GM23338 (cell line): ENCODE data around the gene GADL1. TPM values are rescaled to one million over a fixed set of nuclear protein-coding genes. Genes with fewer than 3 reads are reported as not detected.

ENCODE experiments used
- POLR2AphosphoS5 ChIP-seq: IDR thresholded peaks from 2 replicates; pipeline ENCODE4 v1.6.1; 2016; ENCODE audit warnings: antibody characterized with exemption, low read depth
- REST ChIP-seq: IDR thresholded peaks from one replicate; pipeline ENCODE4 v1.6.1; 2018; ENCODE audit warnings: antibody characterized with exemption; ENCODE audit not compliant: unreplicated experiment
- polyA plus RNA-seq: library from polyadenylated mRNA; unstranded; fragments of >200 nt; fragmentation: Nextera tagmentation; extraction: Ambion mirVana; gene quantifications from 2 replicates; pipeline ENCODE4 v1.2.1, GENCODE V29; 2016
- total RNA-seq: library from RNA; depleted of rRNA; stranded (reverse); fragments of >200 nt; shearing (Covaris generic); gene quantifications from 2 replicates; pipeline ENCODE4 v1.2.3, GENCODE V29; 2014
- TF ChIP-seq, protein P1 (sequence below): fragments of 250-450 bp; sonication (Bioruptor Pico); IDR thresholded peaks from 2 replicates; pipeline ENCODE4 v1.5.0; 2020; ENCODE audit warnings: mild to moderate bottlenecking, moderate library complexity
- TF ChIP-seq, protein P2 (sequence below): IDR thresholded peaks from 2 replicates; pipeline ENCODE4 v1.6.1; 2016; ENCODE audit warnings: antibody characterized with exemption

The GADL1 gene
- total and polyA plus RNA-seq, 2 experiments from 2014 or later, result 0.35 to 0.50 TPM

DNA sequence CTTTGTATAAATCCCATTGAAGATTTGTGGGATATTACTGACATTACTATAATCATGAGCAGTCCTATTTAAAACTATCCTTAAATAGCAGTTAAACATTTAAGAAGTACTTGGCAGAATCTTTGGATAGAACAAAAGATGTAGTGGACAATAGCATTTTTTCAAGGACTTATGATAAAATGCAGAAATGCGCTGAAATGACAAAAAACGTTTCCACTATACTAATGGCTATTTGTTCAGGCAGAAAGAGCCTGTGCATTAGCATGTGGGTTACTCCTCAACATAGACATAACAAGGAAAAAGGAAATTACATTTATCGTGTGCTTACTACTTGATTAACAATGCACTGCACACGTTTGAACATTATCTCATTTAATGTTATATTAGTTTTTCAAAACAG, 80.7 kb downstream of the GADL1 start (continued):
- TF ChIP-seq, protein P1, sequence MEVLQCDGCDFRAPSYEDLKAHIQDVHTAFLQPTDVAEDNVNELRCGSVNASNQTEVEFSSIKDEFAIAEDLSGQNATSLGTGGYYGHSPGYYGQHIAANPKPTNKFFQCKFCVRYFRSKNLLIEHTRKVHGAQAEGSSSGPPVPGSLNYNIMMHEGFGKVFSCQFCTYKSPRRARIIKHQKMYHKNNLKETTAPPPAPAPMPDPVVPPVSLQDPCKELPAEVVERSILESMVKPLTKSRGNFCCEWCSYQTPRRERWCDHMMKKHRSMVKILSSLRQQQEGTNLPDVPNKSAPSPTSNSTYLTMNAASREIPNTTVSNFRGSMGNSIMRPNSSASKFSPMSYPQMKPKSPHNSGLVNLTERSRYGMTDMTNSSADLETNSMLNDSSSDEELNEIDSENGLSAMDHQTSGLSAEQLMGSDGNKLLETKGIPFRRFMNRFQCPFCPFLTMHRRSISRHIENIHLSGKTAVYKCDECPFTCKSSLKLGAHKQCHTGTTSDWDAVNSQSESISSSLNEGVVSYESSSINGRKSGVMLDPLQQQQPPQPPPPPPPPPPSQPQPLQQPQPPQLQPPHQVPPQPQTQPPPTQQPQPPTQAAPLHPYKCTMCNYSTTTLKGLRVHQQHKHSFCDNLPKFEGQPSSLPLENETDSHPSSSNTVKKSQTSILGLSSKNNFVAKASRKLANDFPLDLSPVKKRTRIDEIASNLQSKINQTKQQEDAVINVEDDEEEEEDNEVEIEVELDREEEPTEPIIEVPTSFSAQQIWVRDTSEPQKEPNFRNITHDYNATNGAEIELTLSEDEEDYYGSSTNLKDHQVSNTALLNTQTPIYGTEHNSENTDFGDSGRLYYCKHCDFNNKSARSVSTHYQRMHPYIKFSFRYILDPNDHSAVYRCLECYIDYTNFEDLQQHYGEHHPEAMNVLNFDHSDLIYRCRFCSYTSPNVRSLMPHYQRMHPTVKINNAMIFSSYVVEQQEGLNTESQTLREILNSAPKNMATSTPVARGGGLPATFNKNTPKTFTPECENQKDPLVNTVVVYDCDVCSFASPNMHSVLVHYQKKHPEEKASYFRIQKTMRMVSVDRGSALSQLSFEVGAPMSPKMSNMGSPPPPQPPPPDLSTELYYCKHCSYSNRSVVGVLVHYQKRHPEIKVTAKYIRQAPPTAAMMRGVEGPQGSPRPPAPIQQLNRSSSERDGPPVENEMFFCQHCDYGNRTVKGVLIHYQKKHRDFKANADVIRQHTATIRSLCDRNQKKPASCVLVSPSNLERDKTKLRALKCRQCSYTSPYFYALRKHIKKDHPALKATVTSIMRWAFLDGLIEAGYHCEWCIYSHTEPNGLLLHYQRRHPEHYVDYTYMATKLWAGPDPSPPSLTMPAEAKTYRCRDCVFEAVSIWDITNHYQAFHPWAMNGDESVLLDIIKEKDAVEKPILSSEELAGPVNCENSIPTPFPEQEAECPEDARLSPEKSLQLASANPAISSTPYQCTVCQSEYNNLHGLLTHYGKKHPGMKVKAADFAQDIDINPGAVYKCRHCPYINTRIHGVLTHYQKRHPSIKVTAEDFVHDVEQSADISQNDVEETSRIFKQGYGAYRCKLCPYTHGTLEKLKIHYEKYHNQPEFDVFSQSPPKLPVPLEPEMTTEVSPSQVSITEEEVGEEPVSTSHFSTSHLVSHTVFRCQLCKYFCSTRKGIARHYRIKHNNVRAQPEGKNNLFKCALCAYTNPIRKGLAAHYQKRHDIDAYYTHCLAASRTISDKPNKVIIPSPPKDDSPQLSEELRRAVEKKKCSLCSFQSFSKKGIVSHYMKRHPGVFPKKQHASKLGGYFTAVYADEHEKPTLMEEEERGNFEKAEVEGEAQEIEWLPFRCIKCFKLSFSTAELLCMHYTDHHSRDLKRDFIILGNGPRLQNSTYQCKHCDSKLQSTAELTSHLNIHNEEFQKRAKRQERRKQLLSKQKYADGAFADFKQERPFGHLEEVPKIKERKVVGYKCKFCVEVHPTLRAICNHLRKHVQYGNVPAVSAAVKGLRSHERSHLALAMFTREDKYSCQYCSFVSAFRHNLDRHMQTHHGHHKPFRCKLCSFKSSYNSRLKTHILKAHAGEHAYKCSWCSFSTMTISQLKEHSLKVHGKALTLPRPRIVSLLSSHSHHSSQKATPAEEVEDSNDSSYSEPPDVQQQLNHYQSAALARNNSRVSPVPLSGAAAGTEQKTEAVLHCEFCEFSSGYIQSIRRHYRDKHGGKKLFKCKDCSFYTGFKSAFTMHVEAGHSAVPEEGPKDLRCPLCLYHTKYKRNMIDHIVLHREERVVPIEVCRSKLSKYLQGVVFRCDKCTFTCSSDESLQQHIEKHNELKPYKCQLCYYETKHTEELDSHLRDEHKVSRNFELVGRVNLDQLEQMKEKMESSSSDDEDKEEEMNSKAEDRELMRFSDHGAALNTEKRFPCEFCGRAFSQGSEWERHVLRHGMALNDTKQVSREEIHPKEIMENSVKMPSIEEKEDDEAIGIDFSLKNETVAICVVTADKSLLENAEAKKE (CRISPR knock-in tag), result no peak
- TF ChIP-seq, protein P2, sequence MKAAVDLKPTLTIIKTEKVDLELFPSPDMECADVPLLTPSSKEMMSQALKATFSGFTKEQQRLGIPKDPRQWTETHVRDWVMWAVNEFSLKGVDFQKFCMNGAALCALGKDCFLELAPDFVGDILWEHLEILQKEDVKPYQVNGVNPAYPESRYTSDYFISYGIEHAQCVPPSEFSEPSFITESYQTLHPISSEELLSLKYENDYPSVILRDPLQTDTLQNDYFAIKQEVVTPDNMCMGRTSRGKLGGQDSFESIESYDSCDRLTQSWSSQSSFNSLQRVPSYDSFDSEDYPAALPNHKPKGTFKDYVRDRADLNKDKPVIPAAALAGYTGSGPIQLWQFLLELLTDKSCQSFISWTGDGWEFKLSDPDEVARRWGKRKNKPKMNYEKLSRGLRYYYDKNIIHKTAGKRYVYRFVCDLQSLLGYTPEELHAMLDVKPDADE, result no peak
- TF ChIP-seq POLR2AphosphoS5, result no peak
- no peak for TF ChIP-seq REST
